Right ventricle myocardium inferior (tissue), 1 donor: Measurements from ENCODE around the gene PNKD. TPM values are rescaled to one million over a fixed set of nuclear protein-coding genes. Genes with fewer than 3 reads are reported as not detected.

ENCODE experiments used
- ATAC-seq: fragments of 200-7000 bp; cut with Tn5 transposase; one replicate; pipeline ENCODE4 v1.9.1; 2020; ENCODE audit warnings: mild to moderate bottlenecking, moderate library complexity
- DNase-seq: peaks from one replicate; pipeline ENCODE4 v3.0.0; 2021; ENCODE audit errors: missing footprints
- intact Hi-C: fragments of 100-400 bp; cut with DNase I; formaldehyde crosslinking; loops from one replicate; pipeline ENCODE4 v1.11.0; 2022
- total RNA-seq: library from RNA; stranded (reverse); fragmentation: NEBNext Ultra II Directional; extraction: Animal tissue kit (Norgen Biotek cat#: 25700); gene quantifications from one replicate; pipeline ENCODE4 v1.2.1, GENCODE V29; 2021
- donor health status: DM: no; HTN: yes; CAD: no; lungs with severe emphysema.

PNKD gene
- total RNA-seq, 1 donor from 2014 or later, result 67.0 TPM

- peak; percentile 20 for ATAC-seq
- no peak for DNase-seq
- intact Hi-C loops, result loop anchor here (5.0 kb wide), 1 partner anchor 44 kb away; no protein-coding TSS in a partner anchor
Measured at GRCh38 chr2:218323526-218324472, 53.5 kb downstream of the PNKD start.

- intact Hi-C loops, result no loop called here
- ATAC-seq (no peak), DNase-seq (no peak)
Measured at GRCh38 chr2:218325566-218326160, 55.3 kb downstream of the PNKD start.

DNA sequence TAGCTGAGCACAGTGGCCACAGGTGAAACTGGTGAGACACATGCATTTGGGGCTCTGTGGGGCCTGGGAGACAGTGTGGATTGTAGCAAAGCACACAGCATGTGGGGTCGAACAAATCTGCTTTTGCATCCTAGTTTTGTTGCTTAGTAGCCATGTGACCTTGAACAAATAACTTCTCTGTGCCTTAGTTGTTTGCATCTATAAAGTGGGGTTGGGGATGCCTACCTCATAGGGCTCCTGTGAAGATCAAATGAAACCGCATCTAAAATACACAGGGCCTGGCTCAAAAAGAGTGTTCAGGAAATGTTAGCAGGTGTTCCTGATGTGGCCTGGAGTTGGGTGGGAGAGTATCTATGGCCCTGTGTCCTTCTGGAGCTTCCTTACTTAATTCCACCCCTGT, 56.0 kb downstream of the PNKD start:
- no peak for ATAC-seq
- DNase-seq, result no peak
- intact Hi-C loops, result no loop called here

DNA sequence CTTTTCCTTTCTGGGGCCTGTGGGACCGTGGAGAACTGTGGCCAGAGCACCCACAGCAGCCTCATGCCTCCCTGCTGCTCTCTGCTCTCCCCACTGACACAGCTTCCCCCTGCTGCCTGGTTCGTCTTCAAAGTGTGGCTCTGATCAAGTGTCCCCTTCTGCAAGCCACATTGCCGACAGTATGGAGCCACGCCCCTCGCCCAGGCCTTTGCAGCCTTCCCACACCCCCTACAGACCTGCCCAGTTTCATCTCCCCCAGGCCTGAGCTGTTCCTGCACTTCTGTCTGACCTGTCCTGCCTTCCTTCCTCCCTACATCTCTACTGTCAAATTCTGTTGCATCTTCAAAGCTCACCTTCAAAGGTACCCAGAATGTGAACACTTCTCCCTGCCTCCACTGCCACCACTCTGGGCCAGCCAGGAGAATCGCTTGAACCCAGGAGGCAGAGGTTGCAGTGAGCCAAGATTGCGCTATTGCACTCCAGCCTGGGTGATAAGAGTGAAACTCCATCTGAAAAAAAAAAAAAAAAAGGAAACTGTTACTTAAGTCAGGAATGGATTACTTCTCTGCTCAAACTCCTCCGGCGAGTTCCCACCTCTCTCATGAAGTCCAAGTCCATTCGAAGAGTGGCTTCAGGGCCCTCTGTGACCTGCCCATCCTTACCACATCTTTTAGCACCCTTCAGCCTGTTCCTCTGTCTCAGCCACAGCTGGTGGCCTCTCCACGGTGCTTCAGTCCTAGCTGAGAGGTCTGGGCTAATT, 57.3 kb downstream of the PNKD start:
- ATAC-seq (no peak), DNase-seq (no peak)
- intact Hi-C loops, result no loop called here

GRCh38 chr2:218328294-218328693, 58.0 kb downstream of the PNKD start:
- ATAC-seq (no peak), DNase-seq (no peak)
- intact Hi-C loops, result no loop called here

- intact Hi-C loops, result no loop called here
Measured at GRCh38 chr2:218329027-218329825, 58.9 kb downstream of the PNKD start.

GRCh38 chr2:218329826-218330593, 59.7 kb downstream of the PNKD start:
- intact Hi-C loops, result no loop called here
- ATAC-seq, result no peak
- DNase-seq, result no peak

More at GRCh38 chr2:218329027-218329825, 58.9 kb downstream of the PNKD start:
- DNase-seq (no peak), ATAC-seq (no peak)

- intact Hi-C loops, result no loop called here
- DNase-seq (no peak), ATAC-seq (no peak)
Measured at GRCh38 chr2:218331745-218332144, 61.4 kb downstream of the PNKD start.

DNA sequence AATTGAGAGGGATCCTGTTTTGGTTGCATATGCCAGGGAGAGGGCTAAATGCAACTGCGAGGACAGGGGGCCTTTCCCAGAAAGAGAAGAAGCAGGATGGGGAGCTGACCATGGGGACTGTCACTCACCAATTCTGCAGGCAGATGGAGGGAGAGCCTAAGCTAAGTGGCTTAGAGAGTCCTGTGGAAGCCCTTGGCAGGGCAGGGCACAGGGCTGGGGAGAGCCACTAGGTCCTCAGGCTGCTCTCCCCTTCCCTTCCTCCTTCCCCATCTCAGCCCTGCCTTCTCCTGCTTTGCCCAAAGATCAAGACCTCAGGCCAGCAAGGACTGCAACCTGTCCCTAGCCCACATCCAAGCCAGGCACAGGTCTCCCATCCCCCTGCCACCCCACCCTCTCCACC, 62.0 kb downstream of the PNKD start:
- ATAC-seq (no peak), DNase-seq (no peak)
- intact Hi-C loops, result no loop called here

- intact Hi-C loops, result no loop called here
- ATAC-seq (peak; percentile 79), DNase-seq (no peak)
Measured at GRCh38 chr2:218332920-218333645, 62.8 kb downstream of the PNKD start.

GRCh38 chr2:218334531-218334930, 64.2 kb downstream of the PNKD start:
- ATAC-seq (no peak), DNase-seq (no peak)
- intact Hi-C loops, result no loop called here

- DNase-seq, result no peak
- intact Hi-C loops, result no loop called here
Measured at GRCh38 chr2:218340656-218341055, 70.3 kb downstream of the PNKD start.

GRCh38 chr2:218341381-218341780, 71.1 kb downstream of the PNKD start:
- ATAC-seq (no peak), DNase-seq (no peak)
- intact Hi-C loops, result no loop called here

More at GRCh38 chr2:218340656-218341055, 70.3 kb downstream of the PNKD start:
- ATAC-seq, result no peak

DNA sequence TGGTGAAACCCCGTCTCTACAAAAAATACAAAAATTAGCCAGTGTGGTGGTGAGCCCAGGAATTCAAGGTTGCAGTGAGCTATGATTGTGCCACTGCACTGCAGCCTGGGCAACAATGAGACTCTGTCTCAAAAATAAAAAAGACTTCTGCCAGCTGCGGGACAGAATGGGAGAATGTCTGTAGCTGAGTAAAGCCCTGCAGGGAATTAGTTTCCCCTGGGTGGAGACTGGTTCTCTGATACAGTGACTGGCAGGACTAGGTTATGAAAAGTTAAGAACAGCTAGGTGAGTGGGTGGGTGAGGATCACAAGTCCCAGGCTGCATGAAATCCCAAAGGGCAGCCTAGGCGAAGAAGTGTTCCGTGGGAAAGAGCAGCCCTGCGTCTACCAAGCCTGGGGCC, 72.5 kb downstream of the PNKD start:
- ATAC-seq, result no peak
- intact Hi-C loops, result no loop called here
- DNase-seq, result no peak

- intact Hi-C loops, result no loop called here
- no peak for DNase-seq
Measured at GRCh38 chr2:218343591-218343990, 73.3 kb downstream of the PNKD start.

GRCh38 chr2:218344090-218344754, 73.9 kb downstream of the PNKD start:
- DNase-seq, result no peak
- intact Hi-C loops, result no loop called here
- no peak for ATAC-seq

More at GRCh38 chr2:218343591-218343990, 73.3 kb downstream of the PNKD start:
- no peak for ATAC-seq
